Measurements from ENCODE around the gene SRM.
A peak's percentile ranks its signal among the peaks of the same experiment; 100 is the strongest.
"Not testable (repeated sequence)": the region's sequence is repeated elsewhere in the genome, so short reads cannot be mapped to it uniquely, and the experiment has no call there.

The SRM gene

DNA sequence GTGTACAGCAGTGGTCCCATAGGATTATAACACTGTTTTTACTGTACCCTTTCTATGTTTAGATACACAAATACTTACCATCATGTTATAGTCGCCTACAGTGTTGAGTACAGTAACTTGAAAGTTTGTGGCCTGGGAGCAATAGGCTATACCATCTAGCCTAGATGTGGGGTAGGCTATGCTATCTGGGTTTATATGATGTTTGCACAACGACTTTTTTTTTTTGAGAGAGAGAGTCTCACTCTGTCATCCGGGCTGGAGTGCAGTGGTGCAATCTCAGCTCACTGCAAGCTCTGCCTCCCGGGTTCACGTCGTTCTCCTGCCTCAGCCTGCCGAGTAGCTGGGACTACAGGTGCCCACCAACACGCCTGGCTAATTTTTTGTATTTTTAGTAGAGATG, 40.5 kb downstream of the SRM start:
- DNase-seq (ENCODE audit: low read depth in 2 of 2): not testable (repeated sequence)

DNA sequence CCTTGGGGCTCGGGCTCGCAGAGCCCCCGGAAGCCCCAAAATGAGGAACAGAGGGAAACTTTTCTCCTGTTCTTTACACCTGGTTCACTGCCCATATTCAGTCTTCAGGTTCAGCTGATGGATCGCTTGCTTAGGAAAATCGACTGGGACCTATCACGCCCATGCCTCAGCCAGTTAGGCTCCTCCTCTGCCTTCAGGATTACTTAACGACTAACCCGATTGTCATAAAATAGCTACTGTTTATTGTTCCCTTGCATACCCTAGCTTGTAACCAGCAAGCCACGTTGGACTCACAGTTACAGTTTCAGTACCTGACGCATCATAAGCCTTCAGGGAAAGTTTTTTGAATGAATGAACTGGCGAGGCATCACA, 46.7 kb downstream of the SRM start:
- no peak for DNase-seq (ENCODE audit: low read depth in 2 of 2)

DNA sequence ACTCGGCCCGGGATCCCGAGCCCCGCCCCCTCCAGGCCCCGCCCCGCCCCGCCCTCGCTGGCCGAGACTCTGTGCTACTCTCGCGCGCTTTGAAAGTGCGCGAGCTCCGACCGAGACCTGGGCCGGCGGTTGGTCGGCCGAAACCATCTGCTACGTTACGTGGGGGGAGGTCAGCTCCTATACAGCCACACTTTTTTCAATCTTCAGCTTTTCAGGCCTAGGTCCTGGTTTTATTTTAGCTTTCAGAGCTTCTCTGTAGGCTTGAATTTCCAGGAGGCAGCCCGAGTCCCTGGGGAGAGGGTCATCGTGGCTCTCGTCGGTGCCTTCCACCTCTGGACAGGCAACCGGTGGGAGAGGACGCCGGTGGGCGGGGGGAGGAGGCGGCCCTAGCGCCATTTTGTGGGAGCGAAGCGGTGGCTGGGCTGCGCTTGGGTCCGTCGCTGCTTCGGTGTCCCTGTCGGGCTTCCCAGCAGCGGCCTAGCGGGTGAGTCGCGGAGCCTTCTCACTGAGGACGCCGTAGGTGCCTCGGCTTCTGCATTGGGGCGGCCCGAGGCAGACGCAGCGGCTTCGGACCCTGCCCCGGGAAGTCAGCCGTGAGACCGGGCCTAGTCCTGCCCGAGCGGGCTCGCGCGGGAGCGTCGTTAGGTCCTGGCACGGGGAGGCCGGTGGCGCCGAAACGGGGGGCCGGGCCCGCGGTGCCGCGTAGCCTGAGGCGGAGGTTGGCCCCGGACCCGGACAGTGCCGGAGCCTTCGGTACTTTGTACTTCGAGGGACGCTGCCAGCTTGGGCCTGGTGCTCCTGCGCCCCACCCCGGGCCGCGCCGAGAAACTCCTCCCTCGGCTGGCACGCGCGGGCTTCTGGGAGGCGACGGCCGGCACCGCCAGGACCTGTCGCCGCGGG, 47.3 kb downstream of the SRM start, which contains the start of gene TARDBP:
Gene TARDBP, plus strand, starts transcription at position 395 of the 900 bp plus-strand sequence. CDS start 1,074 bp downstream, outside the sequence.
- DNase-seq (ENCODE audit: low read depth in 2 of 2): peak; percentile 78 to 86

Data from stimulated activated CD4-positive, alpha-beta T cell treated with anti-CD3 and anti-CD28 coated beads, Interleukin-12 subunit alpha, Interleukin-12 subunit beta, amount 100 ng/mL, for 24 hours (primary cell).